ENCODE results near the gene METRN.

Gene METRN

DNA sequence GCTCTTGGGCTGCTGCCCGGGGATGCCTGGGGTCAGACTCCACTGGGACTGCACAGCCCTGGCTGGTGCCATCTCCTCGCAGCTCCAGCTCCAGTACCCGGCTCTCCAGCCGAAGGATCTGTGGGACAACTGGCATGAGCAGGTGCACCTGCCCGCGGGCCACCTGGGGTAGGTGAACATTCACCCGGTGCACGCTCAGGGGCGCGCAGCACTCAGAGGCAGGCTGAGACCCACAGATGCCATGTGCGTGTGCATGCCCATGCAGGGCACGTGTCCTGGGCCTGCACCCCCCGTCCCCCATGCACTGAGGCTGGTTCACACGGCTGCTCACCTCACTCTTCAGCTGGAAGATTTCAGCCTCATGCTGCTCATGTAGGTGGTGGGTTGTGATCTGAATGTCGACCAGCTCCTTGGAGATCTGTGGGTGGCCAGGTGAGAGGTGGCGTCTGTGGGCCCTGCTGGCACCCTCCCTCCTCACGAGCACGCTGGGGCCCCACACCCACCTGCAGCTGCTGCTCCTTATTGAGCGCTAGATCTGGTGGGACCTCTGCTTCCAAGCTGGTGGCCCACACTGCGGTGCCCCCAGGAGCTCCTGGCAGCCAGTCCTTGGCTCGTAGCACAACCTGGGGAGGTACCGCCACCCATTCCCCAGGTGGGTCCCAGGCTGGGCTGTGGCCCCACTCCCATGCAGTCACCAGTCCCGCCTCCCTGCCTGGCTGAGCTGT is 10.7 kb downstream of the METRN start:
- DNase-seq: no peak

DNA sequence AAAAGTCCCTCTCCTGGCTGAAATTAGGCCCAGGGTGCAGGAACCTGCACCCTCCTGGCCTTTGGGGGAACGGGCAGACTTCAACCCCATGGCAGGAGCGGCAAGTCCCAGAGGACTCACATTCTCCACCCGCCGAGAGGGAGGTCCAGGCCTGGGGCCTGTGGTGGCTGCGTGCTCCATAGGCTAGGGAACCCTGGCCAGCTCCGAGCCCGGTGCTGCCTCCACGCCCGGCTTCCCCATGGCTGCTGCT is 11.2 kb downstream of the METRN start:
- no peak for DNase-seq

- DNase-seq: peak in 5 of 6 experiments; percentile 33 to 57 (median 53)
These were observed 11.7 kb downstream of the METRN start, which contains the start of the genes CCDC78 and HAGHL for GRCh38 chr16:726438-727290. TSS of gene CCDC78 (minus strand) at chr16:726443. CDS start at chr16:726367, 76 bp downstream. TSS of gene HAGHL (plus strand) at chr16:727106. CDS start at chr16:727510, 404 bp downstream.

DNA sequence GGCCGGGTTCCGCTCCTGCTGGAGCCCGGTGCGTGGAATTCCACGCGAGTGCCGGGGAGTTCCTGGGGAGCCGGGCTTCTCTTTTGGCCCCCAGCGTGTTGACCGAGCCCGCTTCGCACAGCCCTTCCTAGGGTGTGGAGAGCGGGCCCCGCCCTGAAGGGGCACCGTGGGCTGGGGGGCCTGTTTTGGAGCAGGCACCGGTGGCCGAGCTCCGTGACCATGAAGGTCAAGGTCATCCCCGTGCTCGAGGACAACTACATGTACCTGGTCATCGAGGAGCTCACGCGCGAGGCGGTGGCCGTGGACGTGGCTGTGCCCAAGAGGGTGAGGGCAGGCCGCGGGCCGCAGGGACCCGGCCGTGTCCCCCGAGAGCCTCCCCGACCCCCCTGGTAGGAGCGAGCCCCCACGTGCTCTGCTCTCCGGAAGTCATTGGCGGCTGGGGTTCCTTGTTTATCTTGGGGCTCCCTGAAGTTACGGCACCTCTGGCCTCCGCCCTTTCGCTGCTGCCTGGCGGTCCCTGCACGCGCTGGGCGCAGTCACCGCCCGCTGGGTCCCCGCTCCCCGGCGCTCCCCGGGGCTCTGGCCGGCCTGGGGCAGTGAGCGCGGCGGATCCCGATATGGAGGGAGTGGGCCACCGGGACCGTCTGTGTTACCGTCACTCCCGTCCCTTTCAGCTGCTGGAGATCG is 12.5 kb downstream of the METRN start:
- peak in 1 of 6 experiments; percentile 38 for DNase-seq

DNA sequence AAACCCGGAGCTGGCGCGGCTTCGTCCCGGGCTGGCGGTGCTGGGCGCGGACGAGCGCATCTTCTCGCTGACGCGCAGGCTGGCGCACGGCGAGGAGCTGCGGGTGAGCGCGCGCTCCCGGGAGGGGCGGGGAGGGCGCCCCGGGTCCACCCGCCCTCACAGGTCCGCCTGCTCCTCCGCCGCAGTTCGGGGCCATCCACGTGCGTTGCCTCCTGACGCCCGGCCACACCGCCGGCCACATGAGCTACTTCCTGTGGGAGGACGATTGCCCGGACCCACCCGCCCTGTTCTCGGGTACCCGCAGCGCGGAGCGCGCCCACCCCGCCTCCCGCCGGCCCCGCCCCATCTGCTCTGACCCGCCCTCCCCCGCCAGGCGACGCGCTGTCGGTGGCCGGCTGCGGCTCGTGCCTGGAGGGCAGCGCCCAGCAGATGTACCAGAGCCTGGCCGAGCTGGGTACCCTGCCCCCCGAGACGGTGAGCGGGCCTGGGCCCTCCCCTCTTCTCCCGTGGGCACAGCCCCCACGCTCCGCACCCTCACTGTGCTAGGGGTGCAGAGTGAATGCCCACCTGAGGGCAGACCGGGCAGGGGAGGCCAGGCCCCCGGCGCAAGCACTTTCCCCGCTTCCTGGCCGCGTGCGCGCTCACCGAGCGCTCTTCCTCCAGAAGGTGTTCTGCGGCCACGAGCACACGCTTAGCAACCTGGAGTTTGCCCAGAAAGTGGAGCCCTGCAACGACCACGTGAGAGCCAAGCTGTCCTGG is 13.4 kb downstream of the METRN start:
- DNase-seq: peak; percentile 11 to 44 (median 36)

GRCh38 chr16:728890-729744 is 14.2 kb downstream of the METRN start:
- DNase-seq: peak in 1 of 6 experiments; percentile 9

DNA sequence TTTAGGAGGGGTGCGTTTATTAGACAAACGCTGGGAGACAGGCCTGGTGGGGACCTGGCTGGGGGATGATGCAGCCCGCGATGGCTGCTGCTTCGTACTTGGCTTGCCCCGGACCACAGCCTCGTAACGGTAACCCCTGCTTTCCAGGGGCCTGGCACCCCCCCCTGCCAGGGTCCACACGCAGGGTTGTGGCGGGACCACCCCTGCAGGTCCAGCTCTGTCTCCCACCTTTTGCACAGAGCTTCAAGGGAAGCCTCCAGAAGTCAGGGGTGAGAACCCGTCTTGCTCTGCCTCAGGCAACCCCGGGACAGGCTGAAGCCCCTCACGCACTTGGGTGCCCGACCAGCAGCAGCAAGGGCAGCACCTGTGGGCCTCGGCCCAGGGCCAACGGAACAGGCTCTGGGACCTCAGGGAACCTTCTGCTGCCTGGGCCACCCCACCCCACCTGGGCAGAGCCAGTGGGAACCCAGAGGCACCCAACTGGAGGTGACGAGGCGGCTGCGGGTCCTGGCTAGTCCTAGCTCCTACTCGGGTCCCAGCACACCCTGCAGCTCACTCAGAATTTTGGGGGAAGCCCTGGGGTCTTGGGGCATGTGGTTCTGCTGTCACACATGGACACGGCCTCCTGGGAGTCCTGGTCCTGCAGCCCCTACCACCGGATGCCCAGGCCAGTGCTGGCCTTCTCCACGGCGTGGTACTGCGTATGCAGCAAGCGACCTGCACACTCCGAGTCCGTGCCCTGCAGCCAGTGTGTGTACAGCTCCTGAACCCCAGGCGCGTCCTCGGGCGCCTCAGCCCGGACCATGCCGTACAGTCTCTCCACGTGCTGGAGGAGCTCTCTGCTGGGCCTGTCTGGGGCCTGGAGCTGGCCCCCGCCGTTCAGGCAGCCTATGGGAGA is 15.1 kb downstream of the METRN start:
- DNase-seq: no peak

- DNase-seq: no peak
These were observed 16.0 kb downstream of the METRN start for GRCh38 chr16:730666-731509.

- no peak for DNase-seq
These were observed 17.4 kb downstream of the METRN start for GRCh38 chr16:732332-732731.

DNA sequence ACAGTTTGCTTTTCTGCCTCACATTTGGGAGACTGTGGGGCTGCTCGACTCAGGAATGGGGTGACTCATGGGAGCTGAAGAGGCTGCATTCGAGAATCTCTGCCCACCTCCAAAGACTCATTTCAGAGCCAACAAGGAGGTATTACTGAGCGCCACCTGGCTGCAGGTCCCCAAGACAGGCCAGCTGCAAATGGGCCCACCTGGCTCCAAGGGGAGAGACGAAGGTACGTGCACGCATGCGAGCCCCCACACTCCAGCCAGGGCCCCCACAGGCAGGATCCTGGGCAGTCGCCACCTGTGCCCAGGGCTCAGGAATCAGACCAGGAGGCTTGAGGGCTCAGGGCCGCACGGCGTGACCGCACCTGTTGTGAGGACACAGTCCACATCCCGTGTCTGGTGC is 18.0 kb downstream of the METRN start:
- DNase-seq: no peak

DNA sequence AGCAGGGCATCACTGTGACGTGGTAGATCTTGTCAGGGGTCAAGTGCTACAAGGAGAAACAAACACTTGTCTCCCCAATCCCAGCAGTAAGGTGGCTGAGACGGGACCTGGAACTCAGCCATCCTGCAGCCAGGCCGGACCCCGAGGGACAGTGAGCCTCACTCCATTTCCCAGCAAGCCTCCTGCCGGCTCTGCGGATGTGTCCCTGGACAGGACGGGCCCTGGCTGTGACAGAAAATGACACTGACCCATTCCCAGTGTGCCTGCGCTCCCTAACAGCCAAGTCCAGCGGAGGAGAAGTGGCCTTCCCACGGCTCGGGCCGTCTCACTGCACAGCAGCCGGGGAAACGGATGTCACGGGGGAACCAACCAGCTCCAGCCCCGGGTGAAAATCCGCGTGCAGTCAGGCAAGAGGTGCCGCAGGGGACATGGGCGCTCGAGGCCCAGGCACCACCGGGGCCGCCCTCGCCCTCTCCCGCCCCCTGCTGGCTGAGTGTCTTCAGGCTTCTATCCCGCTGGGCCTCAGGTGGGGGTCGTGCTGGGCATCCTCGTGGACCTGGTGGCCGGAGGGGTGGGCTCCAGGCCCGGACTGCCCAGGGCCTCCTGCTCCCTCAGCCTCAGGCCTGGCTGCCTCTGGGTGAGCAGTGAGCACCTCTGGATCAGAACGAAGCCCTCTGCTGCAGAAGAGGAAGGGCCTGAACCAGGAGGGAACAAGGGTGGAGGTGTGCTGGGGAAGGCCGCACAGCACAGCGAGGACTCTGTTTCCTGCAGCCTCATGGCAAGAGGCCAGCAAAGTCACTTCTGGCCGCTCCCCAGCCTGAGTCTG is 18.7 kb downstream of the METRN start:
- peak in 1 of 6 experiments; percentile 22 for DNase-seq

DNA sequence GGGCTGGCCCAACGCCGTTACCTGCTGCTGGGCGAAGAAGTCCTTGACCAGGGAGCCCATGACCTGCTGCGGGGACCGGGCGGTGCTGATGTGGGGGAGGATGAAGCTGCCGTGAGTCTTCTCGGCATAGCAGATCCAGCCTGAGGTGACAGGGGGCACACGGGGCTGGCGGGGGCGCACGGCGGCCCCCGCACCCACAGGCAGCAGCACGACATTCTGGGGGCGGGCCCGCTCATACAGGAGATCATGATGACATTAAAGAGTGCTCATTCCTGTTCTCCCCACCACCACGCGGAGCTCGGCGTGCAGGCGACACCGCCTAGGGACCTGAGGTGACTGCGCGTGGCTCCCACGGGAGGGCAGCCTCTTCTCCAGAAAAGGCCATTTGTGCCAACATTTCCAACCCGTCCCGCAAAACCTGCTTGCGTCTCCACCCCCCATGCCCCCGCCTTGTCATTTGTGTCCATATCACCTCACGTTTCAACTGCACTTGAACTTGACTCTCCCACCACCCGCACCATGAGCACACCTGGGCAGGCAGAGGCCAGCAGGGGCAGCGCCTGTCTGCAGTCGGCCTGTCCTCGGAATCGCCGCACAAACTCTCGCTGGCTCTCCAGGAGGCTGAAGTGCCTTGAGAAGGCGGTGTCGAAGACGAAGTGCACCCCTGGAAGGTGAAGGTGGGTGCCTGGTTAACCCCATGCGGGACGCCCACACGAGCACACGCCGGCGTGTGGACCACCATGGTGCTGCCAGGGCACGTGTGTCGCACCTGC is 19.5 kb downstream of the METRN start:
- DNase-seq: no peak

GRCh38 chr16:734981-735881 is 20.3 kb downstream of the METRN start:
- no peak for DNase-seq

GRCh38 chr16:735982-736453 is 21.1 kb downstream of the METRN start:
- DNase-seq: no peak

DNA sequence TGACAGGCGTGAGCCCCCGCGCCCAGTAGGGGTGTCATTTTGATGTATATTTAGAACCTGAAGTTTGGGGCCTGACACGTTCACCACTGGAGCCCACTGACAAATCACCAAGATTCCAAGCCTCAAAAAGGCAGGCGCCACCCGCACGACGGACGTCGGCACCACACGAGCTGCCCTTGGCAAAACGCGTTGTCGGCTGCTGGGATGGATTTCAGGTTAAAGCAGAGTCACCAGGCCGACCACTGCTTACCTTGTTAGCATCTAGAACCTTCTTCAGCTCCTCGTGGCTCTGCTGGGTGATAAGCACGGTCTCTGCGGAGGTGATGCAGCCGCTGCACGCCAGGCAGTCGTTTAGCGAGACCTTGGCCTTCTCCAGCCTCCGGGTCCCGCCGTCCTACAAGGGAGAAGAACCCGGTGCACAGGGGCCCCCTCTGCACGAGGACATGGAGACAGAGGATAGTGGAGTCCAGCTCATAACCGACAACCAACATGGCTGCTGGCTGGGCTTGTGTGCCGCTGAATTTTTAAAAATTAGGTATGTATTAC is 22.1 kb downstream of the METRN start:
- DNase-seq: no peak

Measured in stimulated activated naive CD4-positive, alpha-beta T cell (primary cell).